ENCODE data around the gene NAA15. TPM values are rescaled to one million over a fixed set of nuclear protein-coding genes. Genes with fewer than 3 reads are reported as not detected.
A peak's percentile ranks its signal among the peaks of the same experiment; 100 is the strongest.
"Not testable (repeated sequence)": the region's sequence is repeated elsewhere in the genome, so short reads cannot be mapped to it uniquely, and the experiment has no call there.

The NAA15 gene
- total RNA-seq, 1 donor from 2014 or later: 6.4 TPM

DNA sequence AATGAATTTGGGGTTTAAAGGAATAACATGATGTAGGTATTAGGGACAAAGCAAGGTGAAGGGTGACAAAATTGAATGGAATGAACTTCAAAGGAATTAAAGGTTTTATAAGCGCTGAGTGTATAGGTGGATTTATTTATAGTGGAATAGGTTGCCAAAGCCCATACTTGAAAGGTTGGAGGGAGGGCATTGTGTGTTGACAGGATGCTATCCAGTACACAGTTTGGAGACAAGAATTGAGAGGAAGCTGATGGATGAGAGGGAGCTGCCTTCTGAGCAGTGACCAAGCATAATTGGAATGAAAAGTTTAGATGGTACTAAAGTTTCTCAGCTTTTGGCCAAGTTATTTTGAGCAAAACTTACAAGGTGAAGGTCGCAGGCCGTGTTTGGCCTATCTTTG is 100.1 kb downstream of the NAA15 start:
- H3K27me3 ChIP-seq: no peaks in the 10 kb centered on the region
- no peaks in the 10 kb centered on the region for H3K9me3 ChIP-seq
- no peaks in the 10 kb centered on the region for H3K4me1 ChIP-seq
- H3K4me3 ChIP-seq: no peak overlapping the region
- TF ChIP-seq CTCF (IDR thresholded peaks at IDR 0.05): no peak
- no peak for DNase-seq (ENCODE audit: low spot score in 2 of 2)
- H3K27ac ChIP-seq: no peak overlapping the region
- no peaks in the 10 kb centered on the region for H3K36me3 ChIP-seq
- intact Hi-C loops (cut with DNase I): no loop called here

DNA sequence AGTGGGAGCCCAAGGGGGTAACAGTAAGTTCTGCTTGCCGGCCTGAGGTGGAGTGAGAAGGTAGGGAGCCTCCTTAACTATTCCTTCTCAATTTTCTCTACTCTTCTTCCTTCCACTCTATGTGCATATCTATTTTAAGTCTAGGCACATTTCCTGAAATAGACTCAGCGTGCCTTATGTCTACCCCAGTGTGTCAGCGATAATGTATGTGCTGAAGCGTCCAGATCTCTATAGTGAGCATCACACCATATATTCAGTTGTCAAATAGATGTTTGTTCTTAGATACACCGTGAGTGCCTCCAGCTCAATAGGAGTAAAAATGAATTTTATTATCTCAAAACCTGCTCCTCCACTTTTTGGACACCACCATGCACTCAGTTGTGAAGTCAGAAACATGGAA is 101.1 kb downstream of the NAA15 start:
- H3K27ac ChIP-seq: no peak overlapping the region

DNA sequence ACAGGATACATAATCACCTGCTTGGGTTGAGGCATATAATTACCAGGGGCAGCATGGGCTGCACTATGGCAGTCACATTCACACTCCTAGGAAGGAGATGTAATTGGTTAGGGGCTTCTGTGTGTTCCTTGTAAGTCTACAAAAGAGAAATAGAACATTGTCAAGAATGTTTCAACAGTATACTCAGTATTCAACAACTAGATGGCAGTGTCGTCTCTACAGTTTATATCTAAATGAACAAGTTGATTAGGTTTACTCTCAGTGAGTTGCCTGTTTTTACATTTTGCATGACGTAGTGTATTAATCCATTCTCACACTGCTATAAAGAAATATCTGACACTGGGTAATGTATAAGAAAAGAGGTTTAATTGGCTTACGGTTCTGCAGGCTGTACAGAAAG is 102.2 kb downstream of the NAA15 start:
- Histone ChIP-seq H3K27ac (no peak overlapping the region), H3K36me3 (peaks cover 0 to 5% of the 10 kb centered on the region in 2 donors), H3K4me3 (no peak overlapping the region), H3K4me1 (no peaks in the 10 kb centered on the region), H3K27me3 (no peaks in the 10 kb centered on the region), H3K9me3 (no peaks in the 10 kb centered on the region)
- intact Hi-C loops (cut with DNase I): no loop called here
- TF ChIP-seq CTCF (IDR thresholded peaks at IDR 0.05): no peak
- no peak for DNase-seq (ENCODE audit: low spot score in 2 of 2)

More for the DNA sequence above, 101.1 kb downstream of the NAA15 start:
- Histone ChIP-seq H3K9me3 (no peaks in the 10 kb centered on the region), H3K36me3 (no peaks in the 10 kb centered on the region), H3K4me3 (no peak overlapping the region), H3K4me1 (no peaks in the 10 kb centered on the region), H3K27me3 (no peaks in the 10 kb centered on the region)
- no peak for DNase-seq (ENCODE audit: low spot score in 2 of 2)
- intact Hi-C loops (cut with DNase I): no loop called here
- no peak for TF ChIP-seq CTCF (IDR thresholded peaks at IDR 0.05)

DNA sequence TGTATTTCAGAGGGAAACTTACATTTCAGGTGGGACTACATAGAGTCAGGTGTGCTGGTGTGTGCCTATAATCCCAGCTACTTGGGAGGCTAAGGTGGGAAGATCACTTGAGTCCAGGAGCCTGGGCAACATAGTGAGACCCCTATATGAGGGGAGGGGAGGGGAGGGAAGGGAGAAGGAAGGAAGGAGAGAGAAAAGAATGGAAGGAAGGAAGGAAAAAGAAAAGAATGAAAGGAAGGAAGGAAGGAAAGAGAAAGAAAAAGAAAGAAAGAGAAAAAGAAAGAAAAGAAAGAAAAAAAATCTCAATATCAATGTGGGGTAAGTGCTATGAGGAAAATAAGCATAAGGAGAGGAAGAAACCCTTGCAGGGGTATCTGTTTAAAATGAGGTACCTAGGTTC is 109.0 kb downstream of the NAA15 start:
- H3K27me3 ChIP-seq: no peaks in the 10 kb centered on the region
- intact Hi-C loops (cut with DNase I): no loop called here
- no peak overlapping the region for H3K4me3 ChIP-seq
- H3K27ac ChIP-seq: no peak overlapping the region
- no peaks in the 10 kb centered on the region for H3K4me1 ChIP-seq
- H3K36me3 ChIP-seq: peaks cover 0 to 13% of the 10 kb centered on the region in 2 donors
- no peak for TF ChIP-seq CTCF (IDR thresholded peaks at IDR 0.05)
- DNase-seq (ENCODE audit: low spot score in 2 of 2): no peak
- H3K9me3 ChIP-seq: peaks cover 0 to 10% of the 10 kb centered on the region in 2 donors

DNA sequence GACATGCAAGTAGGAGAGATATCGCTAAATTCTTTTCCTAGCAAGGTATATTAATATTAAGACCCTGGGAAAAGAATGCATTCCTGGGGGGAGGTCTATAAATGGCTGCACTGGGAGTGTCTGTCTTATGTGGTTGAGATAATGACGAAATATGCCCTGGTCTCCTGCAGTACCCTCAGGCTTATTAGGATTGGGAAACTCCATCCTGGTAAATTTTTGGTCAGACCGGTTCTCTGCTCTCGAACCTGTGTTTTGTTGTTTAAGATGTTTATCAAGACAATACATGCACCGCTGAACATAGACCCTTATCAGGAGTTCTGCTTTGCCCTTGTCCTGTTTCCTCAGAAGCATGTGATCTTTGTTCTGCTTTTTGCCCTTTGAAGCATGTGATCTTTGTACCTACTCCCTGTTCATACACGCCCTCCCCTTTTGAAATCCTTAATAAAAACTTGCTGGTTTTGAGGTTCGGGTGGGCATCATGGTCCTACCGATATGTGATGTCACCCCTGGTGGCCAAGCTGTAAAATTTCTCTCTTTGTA is 113.4 kb downstream of the NAA15 start:
- not testable (repeated sequence) for H3K27ac ChIP-seq; H3K27me3 ChIP-seq; DNase-seq (ENCODE audit: low spot score in 2 of 2); H3K4me1 ChIP-seq; H3K4me3 ChIP-seq; H3K36me3 ChIP-seq
- intact Hi-C loops (cut with DNase I): loop anchor here (5.0 kb wide), 1 partner anchor 218 kb away; no protein-coding TSS in a partner anchor
- H3K9me3 ChIP-seq: peaks cover 0 to 10% of the 10 kb centered on the region in 2 donors

GRCh38 chr4:139416073-139416673 is 114.9 kb downstream of the NAA15 start:
- no peak for DNase-seq (ENCODE audit: low spot score in 2 of 2)
- Histone ChIP-seq H3K4me1 (no peaks in the 10 kb centered on the region), H3K4me3 (no peak overlapping the region), H3K36me3 (peaks cover 0 to 12% of the 10 kb centered on the region in 2 donors), H3K9me3 (peaks cover 0 to 10% of the 10 kb centered on the region in 2 donors), H3K27ac (no peak overlapping the region), H3K27me3 (no peaks in the 10 kb centered on the region)
- peak in 2 of 3 experiments; percentile 48 to 60 for TF ChIP-seq CTCF (IDR thresholded peaks at IDR 0.05)
- intact Hi-C loops (cut with DNase I): loop anchor here (5.0 kb wide), 1 partner anchor 216 kb away; no protein-coding TSS in a partner anchor

Data from ascending aorta (tissue), 2 donors.